NCI-H1436 (cell line): ENCODE measurements around the gene DMAC2L.
A peak's percentile ranks its signal among the peaks of the same experiment; 100 is the strongest.
"Not testable (repeated sequence)": the region's sequence is repeated elsewhere in the genome, so short reads cannot be mapped to it uniquely, and the experiment has no call there.

Experiments
- DNase-seq: peaks from one replicate; lab custom pipeline; 2025; lab: John Stamatoyannopoulos, UW

DMAC2L gene, protein sequence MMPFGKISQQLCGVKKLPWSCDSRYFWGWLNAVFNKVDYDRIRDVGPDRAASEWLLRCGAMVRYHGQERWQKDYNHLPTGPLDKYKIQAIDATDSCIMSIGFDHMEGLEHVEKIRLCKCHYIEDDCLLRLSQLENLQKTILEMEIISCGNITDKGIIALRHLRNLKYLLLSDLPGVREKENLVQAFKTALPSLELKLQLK

DNA sequence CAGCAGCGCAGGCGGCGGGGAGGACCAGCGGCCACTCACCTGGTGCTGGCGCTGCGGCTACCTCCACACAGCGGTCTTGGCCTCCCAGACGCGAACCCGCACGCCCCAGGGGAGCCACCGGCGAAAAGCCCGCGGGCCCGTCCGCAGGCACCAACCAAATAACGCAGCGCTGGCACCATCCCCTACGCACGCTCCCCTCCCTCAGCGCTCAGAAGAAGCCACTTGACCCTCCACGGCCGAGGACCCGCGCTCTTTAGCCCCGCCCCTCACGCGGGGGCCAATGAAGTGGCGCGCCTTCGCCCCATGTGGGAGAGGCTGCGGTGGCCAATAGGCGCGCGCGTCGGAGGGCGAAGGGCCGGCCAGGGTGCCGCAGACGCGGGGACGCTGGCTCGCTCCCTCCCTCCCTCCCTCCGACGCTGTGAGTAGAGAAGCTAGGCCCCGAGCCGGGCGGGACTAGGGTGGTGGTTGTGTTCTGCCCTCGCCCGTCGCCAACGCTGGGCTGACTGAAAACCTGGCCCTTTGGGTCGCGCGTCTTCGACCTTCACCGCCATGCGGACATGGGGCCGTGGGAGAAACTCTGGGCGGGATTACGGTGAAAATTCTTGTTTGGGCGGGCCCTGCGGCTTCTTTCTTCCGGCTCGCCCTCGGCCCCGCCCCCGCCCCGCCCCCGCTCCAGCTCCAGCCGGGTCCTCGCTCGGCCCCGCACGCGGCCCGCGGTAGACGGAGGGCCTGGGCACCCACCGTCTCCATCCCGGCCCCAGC lies at the start of gene DMAC2L, which contains the start of gene L2HGDH:
Gene DMAC2L (plus strand): TSS at position 353 of the 762 bp plus-strand sequence. CDS start 9,164 bp downstream, outside the sequence.
Gene L2HGDH (minus strand): TSS at position 258 of the 762 bp plus-strand sequence. CDS start 79 bp downstream, at position 179.
- peak; percentile 95 for DNase-seq

DNA sequence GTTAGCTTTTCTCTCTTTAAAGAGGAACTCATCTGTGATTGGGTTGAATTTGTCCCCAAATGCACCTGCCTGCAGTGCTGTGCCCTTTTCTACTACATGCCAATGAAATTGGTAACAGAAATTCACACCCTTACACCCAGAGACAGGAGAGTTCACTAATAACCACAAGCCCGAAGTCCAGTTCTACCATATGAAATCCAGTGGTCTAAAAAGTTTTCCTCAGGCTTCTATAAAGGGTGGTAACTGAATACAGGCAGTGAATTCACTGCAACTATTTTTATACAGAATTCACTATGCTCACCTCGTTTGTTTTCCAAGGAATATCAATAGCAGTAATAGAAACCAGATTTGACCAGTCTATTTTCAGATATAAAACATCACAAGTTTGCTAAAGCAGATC lies 49.3 kb upstream of the DMAC2L start:
- no peak for DNase-seq

DNA sequence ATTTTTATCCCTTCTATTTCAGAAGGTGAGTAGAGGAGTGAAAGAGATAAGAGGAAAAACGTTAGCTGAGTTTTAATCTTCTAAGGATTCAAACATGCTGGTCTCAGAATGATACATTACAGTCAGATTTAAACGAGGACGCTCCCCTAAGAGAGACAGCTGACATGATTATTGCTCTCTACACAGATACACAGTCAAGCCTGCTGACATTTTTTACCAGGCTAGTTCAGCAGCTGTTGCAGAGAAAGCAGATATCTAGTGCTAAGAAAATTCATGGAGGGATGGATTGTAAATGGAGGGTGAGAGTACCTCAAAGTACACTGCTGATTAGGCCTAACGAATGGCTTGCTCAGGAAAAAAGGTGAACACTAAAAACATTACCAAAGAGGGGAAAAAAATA lies 48.8 kb upstream of the DMAC2L start:
- DNase-seq: no peak

DNA sequence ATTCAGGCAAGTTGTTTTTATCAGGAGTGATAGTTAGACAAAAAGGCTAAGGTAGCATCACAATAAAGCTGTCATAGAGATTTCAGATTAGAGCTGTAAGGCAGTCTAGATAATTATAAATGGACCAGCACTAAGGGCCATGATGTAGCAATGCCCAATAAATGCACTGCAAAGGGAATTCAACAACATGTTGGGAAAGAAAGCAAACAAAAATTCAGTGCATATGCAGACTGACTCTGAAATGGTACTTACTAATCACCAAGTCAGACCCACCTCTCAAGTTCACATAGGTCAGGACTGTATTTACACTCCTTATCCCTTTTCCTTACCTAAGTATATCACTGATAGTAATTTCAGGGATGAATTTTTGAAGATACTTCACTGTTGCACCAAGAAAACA lies 47.1 kb upstream of the DMAC2L start:
- no peak for DNase-seq

DNA sequence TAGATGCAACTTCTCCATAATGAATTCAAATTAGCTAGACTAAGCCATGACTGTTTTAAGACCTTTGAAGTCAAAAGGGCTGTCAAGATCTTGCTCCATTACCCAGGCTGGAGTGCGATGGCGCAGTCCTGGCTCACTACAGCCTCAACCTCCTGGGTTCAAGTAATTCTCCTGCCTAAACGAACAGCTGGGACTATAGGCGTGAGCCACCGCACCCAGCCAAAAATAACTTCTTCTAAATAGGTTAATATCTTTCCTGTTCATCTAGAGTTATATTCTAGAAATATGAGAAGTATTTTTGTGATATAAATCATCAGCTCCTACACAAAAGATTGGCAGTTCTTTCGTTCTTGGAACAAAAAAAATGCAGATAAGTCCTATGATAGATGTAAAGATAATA lies 41.2 kb upstream of the DMAC2L start:
- DNase-seq: no peak

DNA sequence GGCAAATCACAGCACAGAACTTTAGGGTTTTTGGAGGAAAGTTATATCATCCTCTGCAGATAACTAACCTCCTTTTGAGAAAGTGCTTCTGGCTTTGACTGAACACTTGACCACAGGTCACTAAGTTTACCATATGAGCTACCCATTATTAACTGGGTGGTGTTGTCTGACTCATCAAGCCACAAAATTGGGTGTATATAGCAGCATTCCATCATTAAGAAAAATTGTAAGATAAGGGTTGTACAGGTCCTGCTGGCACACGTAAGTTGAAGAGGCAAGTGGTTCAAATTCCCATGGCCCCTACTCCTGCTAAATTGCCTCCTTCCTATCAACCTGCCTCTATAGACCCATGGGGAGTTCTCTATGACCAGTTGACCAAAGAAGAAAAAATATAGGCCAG lies 39.6 kb upstream of the DMAC2L start:
- no peak for DNase-seq

DNA sequence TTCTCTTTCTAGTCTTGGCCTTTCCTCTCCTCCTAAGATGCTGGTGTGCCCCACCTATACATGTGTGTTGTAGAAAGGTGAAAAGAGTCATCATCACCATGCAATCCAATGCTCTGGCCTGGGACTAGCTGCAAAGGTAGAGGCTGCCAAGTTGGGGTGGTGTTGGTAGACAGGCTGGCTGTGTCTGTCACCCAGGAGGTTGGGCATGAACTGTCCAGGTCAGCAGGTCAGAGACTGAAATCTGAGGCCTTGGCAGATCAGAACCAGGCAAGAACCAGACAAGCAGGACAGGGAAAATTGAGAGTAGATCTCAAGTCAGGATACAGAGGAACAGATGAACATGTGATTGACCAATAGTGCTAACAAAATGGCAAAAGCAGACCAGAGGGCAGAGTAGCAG lies 26.3 kb upstream of the DMAC2L start:
- DNase-seq: no peak

DNA sequence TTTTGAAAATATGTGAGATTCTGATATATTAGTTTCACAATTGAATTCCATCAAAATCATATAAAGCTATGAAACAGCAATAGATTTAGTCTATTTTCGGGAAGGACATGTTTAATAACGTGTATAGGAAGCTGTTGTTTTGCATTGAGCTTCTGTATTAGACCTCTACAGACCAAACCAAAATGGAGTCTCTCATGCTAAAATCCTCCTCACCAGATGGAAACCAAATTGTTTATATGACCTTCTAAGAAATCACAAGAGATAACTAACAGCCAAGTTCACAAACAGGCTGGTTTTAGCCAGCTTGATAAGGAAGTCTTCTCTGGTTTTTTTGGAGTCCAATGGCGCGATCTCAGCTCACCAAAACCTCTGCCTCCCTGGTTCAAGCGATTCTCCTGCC lies 24.0 kb upstream of the DMAC2L start:
- DNase-seq: no peak

DNA sequence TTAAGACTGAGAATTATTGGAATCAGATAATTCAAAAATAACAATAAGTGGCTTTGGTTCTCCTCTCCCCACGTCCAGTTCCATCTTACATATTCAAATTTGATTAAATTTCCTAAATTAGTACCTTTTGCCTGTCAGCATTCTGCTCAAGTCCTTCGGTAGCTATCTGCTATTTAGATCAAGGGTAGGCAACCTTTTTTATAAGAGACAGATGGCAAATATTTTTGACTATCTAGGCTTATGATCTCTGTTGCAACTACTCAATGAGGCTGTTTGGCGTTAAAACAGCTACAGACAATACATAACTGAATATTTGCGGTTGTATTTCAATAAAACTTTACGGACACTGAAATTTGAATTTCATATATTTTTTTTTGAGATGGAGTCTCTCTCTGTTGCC lies 21.8 kb upstream of the DMAC2L start:
- DNase-seq: no peak

DNA sequence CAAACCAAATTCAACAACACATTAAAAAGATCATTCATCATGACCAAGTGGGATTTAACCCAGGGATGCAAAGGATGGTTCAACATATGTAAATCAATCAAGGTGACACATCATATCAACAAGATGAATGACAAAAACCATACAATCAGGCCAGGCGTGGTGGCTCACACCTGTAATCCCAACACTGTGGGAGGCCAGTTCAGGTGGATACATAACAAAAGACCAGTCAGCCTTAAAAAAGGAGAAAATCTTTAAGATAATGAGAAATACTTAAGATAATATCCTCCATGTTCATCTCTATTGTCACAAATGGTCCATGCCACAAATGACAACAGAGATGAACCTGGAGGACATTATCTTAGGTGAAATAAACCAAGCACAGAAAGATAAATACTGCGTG lies 12.5 kb upstream of the DMAC2L start:
- no peak for DNase-seq

DNA sequence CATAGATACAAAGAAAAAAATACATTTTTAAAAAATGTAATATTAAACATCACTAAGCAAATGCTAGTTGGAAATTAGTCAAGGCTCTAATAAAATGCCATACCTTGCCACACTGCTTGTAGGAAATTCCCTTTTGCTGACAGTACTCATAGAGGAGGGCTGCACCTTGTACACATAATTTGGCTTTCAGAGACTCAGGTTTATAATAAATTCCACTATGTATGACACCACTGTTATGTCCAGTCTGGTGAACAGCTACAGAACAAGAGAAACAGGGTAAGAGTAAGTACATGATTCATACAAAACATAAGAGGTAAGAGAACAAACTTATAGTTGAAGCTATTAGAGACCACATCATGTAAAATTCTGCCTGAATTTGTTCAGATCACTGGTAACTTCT lies 10.2 kb upstream of the DMAC2L start:
- DNase-seq: no peak

DNA sequence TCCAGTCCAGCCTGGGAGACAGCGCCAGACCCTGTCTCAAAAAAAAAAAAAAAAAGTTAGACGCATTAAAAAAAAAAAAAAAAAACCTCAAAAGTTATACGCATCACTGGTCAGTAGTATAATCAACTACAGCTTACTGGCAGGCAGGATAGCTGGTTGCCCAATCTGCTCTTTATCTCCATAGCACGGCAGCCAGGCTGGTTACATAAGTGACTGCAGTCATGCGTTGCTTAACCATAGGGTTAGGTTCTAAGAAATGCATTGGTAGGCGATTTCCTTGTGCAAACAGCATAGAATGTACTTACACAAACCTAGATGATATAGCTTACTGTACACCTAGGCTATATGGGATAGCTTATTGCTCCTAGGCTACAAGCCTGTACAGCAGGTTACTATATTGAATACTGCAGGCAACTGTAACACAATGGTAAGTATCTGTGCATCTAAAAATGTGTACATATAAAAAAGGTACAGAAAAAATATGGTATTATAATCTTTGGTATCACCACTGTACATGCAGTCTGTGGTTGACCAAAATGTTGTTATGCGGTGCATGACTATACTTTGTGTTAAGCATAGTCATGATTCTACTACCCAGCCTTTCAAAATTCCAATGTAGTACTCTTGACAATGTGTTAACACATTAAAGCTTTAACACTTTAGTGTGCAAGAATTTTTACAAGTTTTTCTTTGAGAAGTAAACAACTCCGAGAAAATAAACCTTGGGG lies 8.2 kb upstream of the DMAC2L start:
- DNase-seq: no peak

DNA sequence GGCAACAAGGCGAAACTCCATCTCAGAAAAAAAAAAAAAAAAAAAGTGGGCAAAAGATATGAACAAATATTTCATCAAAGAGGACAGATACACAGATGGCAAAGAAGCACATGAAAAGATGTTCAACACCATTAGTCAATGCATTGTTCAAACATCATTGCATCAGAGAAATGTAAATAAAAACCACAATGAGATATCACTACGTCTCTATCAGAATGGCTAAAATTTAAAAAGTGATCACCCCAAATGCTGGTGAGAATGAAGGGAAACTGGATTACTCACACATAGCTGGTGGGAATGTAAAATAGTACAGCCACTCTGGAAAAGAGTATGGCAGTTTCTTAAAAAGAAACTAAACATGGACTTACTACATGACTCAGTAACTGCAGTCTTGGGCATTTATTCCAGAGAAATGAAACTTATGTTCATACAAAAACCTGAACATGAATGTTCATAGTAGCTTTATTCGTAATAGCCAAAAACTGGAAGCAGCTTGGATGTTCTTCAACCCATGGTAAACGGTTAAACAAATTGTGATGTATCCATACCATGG lies 3.7 kb upstream of the DMAC2L start:
- DNase-seq: no peak

DNA sequence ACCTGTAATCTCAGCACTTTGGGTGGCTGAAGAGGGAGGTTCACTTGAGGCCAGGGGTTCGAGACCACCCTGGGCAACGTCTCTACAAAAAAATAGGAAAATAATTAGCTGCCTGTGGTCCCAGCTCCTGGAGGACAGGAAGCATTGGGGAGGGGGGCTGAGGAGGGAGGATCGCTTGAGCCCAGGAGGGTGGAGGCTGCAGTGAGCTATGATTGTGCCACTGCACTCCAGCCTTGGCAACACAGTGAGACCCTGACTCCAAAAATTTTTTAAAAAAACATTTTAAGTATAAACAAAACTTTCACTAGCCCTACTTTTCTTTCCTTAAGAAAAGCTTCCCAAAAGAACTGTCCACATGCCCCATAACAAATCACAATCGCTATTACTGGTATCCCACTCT lies 1.7 kb upstream of the DMAC2L start:
- DNase-seq: no peak

DNA sequence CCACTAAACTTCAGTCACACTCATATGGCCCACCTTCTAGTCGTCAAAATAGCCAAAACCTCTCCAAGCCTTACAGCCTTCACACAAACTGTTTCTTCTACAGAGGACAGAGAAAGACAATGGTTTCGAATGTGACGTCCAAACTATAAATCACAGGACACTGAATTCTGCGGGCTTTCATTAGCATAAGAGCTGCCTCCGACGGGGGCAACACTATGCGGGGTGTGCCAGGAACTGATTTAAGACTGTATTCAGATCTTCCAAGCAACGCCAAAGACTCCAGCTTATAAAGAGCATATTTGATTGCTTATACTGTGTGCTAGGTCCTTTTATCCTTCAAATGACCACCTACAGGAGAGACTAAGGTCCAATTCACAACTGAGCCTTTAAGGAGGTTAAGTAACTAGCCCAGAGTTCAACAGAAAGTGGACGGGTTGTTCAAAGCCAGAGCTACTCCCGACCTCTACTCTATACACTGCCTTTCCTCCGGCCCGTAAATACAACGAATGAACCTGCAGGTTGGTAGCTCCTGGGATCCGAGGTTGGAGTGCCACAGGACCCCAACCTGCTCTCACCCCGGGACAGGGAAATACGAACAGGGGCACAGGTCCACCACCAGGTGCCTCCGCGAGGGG lies 670 bp upstream of the DMAC2L start:
- no peak for DNase-seq

DNA sequence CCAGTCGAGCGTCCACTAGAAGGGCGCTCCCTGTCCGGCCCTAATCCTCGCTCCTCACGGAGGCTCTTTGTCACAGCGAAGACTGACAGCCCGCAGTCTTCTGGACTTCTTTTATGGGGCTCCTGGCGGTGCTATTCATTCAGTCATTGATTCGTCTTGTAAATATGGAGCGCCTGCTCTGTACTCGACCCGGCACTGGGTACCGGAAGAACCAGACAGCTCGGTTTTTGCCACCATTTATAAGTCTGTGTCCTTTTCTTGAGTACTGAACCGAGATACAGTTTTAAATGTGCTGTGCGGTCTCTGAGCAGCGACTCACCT lies 570 bp downstream of the DMAC2L start:
- DNase-seq: no peak

DNA sequence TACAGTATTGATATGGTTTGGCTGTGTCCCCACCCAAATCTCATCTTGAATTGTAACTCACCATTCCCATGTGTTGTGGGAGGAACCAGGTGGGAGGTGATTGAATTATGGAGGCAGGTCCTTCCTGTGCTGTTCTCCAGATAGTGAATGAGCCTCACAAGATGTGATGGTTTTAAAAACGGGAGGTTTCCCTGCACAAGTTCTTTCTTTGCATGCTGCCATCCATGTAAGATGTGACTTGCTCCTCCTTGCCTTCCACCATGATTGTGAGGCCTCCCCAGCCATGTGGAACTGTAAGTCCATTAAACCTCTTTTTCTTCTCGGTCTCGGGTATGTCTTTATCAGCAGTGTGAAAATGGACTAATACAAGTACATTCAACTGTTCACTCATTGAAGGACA lies 2.0 kb downstream of the DMAC2L start:
- DNase-seq: not testable (repeated sequence)

DNA sequence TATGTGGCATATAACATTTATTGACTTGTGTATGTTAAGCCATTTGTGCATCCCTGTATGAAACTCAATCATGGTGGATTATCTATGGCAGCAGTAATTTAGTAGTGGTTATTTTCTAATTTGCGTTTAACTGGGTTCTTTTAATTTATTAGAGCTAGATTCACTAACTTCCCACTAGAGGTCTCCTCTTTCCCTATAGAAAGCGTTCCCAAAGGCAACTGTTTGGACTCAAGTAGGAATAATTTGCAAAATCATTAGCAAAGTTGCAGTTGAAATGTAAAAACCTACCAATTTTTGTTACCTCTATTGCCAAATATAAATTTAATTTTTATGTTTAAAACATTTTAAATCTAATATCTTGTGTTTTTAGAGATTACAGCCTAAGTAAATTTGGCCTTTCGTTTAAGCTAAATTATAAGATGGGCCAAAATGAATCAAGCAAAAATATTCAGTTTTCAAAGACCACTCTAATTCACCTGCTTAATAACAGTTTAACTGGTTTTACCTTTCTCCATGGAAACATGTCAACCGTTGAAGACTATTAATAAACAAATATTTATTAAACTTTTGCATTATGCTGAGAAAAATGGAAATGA lies 6.0 kb downstream of the DMAC2L start:
- no peak for DNase-seq

DNA sequence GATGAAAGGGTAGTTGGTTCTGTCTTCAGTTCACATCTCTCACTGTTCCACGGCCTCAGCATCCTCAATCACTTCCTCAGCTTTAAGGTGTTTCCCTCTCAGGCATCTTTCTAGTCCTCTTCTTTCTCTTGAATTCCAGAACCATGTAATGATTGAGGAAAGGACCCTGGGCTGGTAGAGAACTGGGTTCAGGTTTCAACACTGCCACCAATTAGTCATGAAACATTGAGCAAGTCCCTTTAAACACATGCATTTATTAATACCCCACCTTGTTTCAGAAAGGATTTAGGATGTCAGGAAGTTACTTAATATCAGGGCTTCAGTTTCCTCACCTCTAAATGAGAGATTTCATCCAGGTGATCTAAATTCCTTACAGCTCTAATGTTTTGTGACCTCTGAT lies 7.2 kb downstream of the DMAC2L start:
- DNase-seq: no peak

DNA sequence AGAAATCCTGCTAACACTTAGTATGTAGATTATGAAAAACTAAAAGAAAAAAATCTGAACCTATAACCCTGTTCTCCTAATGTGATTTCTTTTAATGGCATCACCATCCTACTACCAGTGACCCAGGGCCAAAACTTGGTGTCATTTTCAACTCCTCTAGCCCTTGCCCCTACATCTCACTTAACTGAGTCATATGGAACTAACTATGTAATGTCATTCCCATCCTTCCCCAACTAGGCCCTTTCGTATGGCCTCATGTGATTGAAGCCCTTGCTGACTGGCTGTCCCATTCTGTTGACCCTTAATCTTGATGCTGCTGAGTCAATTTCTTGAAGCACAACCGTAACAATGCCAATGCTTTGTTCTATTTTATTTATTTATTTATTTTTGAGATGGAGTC lies 7.6 kb downstream of the DMAC2L start:
- DNase-seq: no peak

DNA sequence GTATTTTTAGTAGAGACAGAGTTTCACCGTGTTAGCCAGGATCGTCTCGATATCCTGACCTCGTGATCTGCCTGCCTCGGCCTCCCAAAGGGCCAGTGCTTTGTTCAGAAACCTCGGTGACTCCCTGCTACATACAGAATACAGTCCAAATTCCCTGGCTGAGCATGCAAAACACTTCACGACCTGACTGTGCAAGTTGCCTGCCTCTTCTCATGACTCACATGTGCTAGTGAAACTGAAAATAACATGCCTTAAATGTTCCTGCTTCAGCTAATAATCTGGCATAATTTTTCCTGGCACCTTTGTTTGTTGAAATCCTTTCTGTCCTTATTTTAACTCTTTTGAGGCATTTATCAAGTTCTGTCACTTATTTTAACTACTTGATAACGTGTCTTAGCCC lies 8.2 kb downstream of the DMAC2L start:
- DNase-seq: no peak

DNA sequence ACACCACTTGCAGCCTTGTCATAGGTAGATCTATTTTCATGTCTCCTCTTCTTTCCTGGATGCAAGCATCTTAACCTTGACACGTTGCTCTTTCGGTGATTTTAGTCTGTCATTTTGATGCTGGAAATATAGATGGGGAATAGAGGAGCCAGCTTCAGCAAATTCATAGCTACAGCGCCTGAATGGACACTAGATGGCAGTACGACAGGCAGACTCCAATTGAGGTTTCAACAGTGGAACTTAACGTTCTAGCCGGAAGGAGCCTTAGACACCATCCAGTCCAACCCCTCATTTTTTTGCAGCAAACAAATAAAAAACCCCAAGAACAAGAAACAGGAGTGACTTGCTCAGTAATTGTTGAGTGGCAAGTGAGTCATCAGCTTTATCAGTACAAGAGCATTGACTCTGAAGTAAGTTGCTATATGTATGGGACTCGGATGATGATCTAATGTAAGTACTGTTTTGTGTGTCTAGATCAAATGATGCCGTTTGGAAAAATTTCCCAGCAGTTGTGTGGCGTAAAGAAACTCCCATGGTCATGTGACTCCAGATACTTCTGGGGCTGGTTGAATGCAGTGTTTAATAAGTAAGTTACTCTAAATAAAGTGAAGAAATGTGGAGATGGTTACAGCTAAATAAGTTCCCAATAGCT lies 9.0 kb downstream of the DMAC2L start:
- peak; percentile 52 for DNase-seq
